Small intestine (tissue), 7 donors: ENCODE results near the gene CIBAR2. TPM values are rescaled to one million over a fixed set of nuclear protein-coding genes. Genes with fewer than 3 reads are reported as not detected.

ENCODE experiments used
- DNase-seq, 2 donors: peaks; one replicate each; pipeline versions ENCODE4 v3.0.0 to v3.0.0-alpha.2; 2013
- FAIRE-seq: peaks from 2 replicates; lab custom pipeline; 2012; peaks lifted over from hg19 to GRCh38; lab: Jason Lieb, UNC
- H3K27ac ChIP-seq, 3 donors: one replicate each; pipeline ENCODE4 v1.5.1; 2013; ENCODE audit warnings: low read length in 2 of 3, mild to moderate bottlenecking in 2 of 3, control low read depth in 1 of 3, inconsistent platforms in 1 of 3, low read depth in 1 of 3, moderate library complexity in 1 of 3
- H3K27me3 ChIP-seq, 3 donors: one replicate each; pipeline ENCODE4 v1.6.1; 2013; ENCODE audit warnings: low read length in 3 of 3, inconsistent platforms in 1 of 3; ENCODE audit not compliant: control insufficient read depth in 3 of 3, insufficient read depth in 3 of 3
- H3K36me3 ChIP-seq, 3 donors: one replicate each; pipeline ENCODE4 v1.6.1; 2013; ENCODE audit warnings: low read length in 3 of 3, inconsistent platforms in 1 of 3, low read depth in 1 of 3, mild to moderate bottlenecking in 1 of 3, moderate library complexity in 1 of 3; ENCODE audit not compliant: control insufficient read depth in 3 of 3, insufficient read depth in 2 of 3
- H3K4me1 ChIP-seq, 3 donors: one replicate each; pipeline ENCODE4 v1.6.1; 2013; ENCODE audit warnings: low read length in 2 of 3, inconsistent platforms in 1 of 3, low read depth in 1 of 3, mild to moderate bottlenecking in 1 of 3, moderate library complexity in 1 of 3; ENCODE audit not compliant: control insufficient read depth in 3 of 3, insufficient read depth in 2 of 3
- H3K4me3 ChIP-seq, 3 donors: one replicate each; pipeline ENCODE4 v1.5.1; 2013; ENCODE audit warnings: low read length in 3 of 3, control low read depth in 1 of 3, inconsistent platforms in 1 of 3, low read depth in 1 of 3, mild to moderate bottlenecking in 1 of 3, moderate library complexity in 1 of 3
- H3K9me3 ChIP-seq, 2 donors: one replicate each; pipeline ENCODE4 v1.6.1; 2013; ENCODE audit warnings: low read depth in 1 of 2, low read length in 1 of 2; ENCODE audit not compliant: control insufficient read depth in 2 of 2, insufficient read depth in 1 of 2
- WGBS, 3 donors: extraction: QIAGEN DNeasy Blood & Tissue Kit; methylation state at CpG; one replicate each; pipeline ENCODE4 v1.1.7; 2013; 5-methylcytosine and 5-hydroxymethylcytosine counted together
- polyA plus RNA-seq, 4 donors: library from polyadenylated mRNA; stranded (reverse) in 3 of 4; unstranded in 1 of 4; fragments of 200-250 nt in 3 of 4; fragments of 120-200 nt in 1 of 4; gene quantifications; one replicate each; pipeline versions ENCODE4 v1.2.1 to v1.2.3, GENCODE V29; 2013
- donor health status: healthy with polysubstance abuse.
- donor health status: control.
- donor health status: control.
- donor health status: Bipolar disorder and iron deficiency.
- donor health status: healthy.

The CIBAR2 gene
- polyA plus RNA-seq, 4 donors: 0.04 to 3.0 (median 0.19) TPM; not detected in 1

DNA sequence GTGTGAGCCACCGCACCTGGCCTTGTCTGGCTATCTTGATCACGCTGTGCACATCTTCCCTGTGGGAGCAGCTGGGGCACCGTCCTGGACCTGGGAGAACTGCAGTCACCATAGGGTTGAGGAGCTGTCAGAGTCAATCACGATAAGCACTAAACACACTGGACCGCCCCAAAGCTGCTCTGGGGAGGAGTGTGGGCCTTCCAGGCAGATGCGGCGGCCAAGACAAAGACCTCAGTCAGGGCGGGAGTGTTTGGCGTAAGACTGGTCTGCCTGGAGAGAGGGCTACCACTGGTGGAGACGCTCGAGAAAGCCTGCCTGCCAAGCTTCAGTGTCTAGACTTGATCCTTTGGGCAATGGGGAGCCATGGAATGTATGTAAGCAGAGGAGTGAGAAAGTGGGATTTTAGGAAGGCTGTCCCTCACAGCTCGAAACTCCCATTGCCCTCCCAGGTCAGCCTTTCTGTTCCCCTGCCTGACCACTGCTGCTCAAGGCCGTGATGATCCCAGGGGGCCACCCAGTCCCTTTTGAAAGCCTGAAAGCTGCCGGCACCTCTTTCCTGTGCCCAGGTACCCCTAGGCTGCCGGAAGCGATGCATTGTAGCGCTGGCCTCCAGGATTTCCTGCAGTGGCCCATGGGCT lies 29.3 kb upstream of the CIBAR2 start:
- 78 to 86% (median 84%) methylated on average over 17 of the region's 17 CpGs for WGBS, 3 donors
- Histone ChIP-seq H3K9me3 (peaks cover 0 to 7% of the 10 kb centered on the region in 2 donors), H3K4me1 (peaks cover 0 to 30% (median 0%) of the 10 kb centered on the region in 3 donors), H3K27ac (no peak overlapping the region), H3K4me3 (no peak overlapping the region), H3K36me3 (no peaks in the 10 kb centered on the region), H3K27me3 (no peaks in the 10 kb centered on the region)
- DNase-seq (no peak), FAIRE-seq (no peak)

DNA sequence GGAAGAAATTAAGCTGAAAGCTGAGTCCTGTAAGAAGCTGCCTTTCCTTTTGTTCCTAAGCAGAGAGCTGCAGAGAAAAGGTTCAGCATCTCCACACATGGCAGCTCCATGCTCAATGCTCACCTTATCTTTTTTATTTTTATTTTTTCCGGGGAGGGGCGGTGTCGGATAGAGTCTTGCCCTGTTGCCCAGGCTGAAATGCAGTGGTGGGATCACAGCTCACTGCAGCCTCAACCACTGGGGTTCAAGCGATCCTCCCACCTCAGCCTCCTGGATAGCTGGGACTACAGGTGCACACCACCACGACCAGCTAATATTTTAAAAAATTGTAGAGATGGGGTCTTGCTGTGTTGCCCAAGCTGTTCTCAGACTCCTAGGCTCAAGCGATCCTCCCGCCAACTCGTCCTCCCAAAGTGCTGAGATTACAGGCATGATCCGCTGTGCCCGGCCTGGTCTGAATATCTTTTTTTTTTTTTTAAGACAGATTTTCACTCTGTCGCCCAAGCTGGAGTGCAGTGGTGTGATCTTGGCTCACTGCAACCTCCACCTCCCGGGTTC lies 28.3 kb upstream of the CIBAR2 start:
- WGBS, 3 donors: 81 to 89% (median 84%) methylated on average over 12 of the region's 12 CpGs
- DNase-seq: no peak

DNA sequence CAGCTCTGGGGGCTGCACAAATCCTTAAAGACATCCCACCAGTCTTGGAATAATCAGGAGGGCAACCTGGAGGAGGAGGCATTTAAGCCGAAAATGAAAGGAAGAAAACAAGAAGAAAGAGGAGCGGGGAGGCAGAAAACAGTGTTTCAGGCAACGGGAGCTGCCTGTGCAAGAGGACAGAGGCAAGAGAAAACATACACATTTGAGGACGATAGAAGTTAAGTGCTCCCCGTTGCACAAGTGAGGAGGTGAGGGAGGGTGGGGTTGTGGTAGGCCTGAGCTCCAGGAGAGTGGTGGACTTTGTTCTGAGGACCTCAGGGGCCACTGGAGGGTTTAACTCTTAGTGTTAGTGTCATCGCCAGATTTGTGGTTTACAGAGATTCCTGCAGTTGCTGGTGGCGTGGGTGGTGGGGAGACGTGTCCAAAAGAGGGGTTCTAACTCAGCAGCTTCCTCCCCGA lies 27.6 kb upstream of the CIBAR2 start:
- Histone ChIP-seq H3K27me3 (no peaks in the 10 kb centered on the region), H3K9me3 (peaks cover 0 to 7% of the 10 kb centered on the region in 2 donors), H3K27ac (no peak overlapping the region), H3K4me1 (peaks cover 0 to 35% (median 0%) of the 10 kb centered on the region in 3 donors), H3K4me3 (no peak overlapping the region), H3K36me3 (no peaks in the 10 kb centered on the region)
- peak in 1 of 2 donors; percentile 73 for DNase-seq
- FAIRE-seq: no peak
- WGBS, 3 donors: 52 to 67% (median 58%) methylated on average over 9 of the region's 9 CpGs

More for the DNA sequence above, 28.3 kb upstream of the CIBAR2 start:
- H3K27ac ChIP-seq: no peak overlapping the region
- no peaks in the 10 kb centered on the region for H3K36me3 ChIP-seq
- H3K4me3 ChIP-seq: no peak overlapping the region
- FAIRE-seq: no peak
- H3K27me3 ChIP-seq: no peaks in the 10 kb centered on the region
- peaks cover 0 to 35% (median 0%) of the 10 kb centered on the region in 3 donors for H3K4me1 ChIP-seq
- peaks cover 0 to 7% of the 10 kb centered on the region in 2 donors for H3K9me3 ChIP-seq

DNA sequence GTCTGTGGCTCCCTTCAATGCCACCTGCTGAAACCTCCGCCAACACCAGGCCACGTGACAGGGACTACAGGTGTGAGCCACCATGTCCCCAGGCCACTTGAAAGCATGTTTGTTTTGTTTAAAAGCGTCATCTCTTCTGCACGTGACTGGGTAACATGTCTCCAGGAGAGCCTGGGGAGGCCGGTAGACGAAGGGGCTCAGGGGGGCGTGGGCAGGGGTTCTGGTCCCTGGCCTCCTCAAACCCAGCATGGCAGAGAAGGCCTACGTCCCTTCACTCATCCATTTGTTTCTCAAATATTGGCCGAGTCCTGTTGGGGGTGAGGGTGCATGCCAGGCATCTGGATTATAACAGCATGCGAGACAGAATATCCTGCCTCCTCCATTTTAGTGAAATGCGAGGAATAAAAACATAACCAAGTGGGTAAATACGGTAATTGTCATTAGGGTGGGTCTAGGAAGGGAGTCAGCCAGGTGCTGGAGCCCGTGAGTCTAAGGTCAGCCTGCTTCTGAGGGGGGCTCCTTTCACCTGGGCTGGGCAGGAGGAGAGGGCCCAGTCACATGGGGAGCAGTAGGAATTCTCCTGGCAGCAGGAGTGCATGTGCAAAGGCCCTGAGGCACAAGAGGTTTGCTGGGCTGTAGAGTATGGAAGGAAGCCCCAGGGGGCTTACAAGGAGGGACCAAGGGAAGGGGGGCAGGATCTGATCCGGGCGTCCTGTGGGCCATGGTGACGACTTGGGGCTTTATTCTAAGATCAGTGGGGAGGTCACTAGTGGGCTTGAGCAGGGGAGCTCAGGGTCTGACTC lies 26.8 kb upstream of the CIBAR2 start:
- DNase-seq: no peak
- H3K4me1 ChIP-seq: peaks cover 0 to 35% (median 0%) of the 10 kb centered on the region in 3 donors
- no peak for FAIRE-seq
- no peaks in the 10 kb centered on the region for H3K9me3 ChIP-seq
- WGBS, 3 donors: 75 to 81% (median 79%) methylated on average over 16 of the region's 16 CpGs
- no peaks in the 10 kb centered on the region for H3K36me3 ChIP-seq
- no peak overlapping the region for H3K27ac ChIP-seq
- no peaks in the 10 kb centered on the region for H3K27me3 ChIP-seq
- H3K4me3 ChIP-seq: no peak overlapping the region

DNA sequence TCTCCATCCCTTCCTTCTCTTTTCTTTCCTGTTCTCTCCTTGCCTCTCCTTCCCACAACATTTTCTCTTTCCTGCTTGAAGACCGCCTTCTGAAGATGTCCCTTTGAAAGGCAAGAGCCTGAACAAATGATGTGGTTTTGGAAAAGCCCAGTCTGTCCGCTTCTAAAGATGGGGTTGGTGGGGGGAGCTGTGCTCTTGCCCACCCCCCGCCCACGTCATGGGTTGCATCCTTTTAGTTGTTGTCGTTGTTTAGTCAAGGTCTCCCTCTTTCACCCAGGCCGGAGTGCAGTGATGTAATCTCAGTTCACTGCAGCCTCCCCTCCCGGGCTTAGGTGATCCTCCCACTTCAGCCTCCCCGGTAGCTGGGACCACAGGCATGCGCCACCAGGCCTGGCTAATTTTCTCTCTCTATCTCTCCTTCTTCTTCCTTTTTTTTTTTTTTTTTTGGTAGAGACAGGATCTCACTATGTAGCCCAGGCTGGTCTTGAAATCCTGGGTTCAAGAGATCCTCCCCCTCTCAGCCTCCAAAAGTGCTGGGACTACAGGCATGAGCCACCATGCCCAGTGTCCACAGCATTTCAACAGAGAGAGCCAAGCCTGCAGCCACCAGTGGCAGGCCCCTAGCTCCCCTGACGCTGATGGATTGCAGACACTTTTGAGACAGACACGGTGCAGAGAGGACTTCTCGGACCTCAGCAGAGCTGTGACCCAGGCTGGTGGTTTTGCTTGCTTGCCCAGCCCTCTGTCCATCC lies 26.0 kb upstream of the CIBAR2 start:
- Histone ChIP-seq H3K36me3 (no peaks in the 10 kb centered on the region), H3K9me3 (no peaks in the 10 kb centered on the region), H3K4me1 (peaks cover 0 to 35% (median 0%) of the 10 kb centered on the region in 3 donors), H3K4me3 (no peak overlapping the region), H3K27me3 (no peaks in the 10 kb centered on the region), H3K27ac (peak overlapping the region in 1 of 3 donors; percentile 17)
- no peak for DNase-seq
- no peak for FAIRE-seq
- 69 to 75% (median 72%) methylated on average over 12 of the region's 12 CpGs for WGBS, 3 donors

DNA sequence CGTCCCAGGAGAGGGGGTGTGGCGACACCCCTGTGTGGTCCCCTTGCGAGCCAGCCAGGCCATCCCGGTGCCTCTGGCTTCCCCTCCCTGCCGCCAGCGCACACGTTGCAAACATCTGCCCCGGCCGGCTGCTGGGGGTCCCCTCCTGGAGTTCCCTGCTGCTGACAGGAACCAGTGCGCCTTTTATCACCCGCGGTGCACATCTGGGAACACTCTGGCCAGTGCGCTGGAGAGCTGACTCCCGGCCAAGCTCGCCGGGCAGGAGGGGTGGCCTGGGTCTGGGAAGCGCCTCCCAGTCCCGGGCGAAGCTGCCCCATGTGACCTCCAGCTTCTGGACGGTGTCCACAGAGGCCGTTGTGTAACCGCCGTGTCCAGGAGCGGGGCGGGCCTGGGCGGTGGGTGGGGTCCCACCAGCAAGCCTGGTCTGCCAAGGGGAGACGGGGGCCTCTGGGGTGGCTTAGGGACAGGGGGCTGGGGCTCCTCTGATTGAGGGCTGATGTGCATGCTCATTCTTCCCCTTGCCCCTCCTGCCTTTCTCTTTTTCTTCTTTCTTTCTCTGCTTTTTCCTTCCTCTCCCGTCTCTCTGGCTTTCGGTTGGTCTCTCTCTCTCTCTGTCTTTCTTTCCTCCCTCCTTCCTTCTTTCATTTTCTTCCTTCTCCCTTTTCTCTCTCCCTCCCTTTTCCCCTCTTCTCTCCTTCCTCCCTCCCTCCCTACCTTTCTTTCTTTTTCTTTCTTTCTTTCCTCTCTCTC lies 25.2 kb upstream of the CIBAR2 start:
- peak overlapping the region; percentile 17 to 76 (median 43) for H3K27ac ChIP-seq
- FAIRE-seq: no peak

DNA sequence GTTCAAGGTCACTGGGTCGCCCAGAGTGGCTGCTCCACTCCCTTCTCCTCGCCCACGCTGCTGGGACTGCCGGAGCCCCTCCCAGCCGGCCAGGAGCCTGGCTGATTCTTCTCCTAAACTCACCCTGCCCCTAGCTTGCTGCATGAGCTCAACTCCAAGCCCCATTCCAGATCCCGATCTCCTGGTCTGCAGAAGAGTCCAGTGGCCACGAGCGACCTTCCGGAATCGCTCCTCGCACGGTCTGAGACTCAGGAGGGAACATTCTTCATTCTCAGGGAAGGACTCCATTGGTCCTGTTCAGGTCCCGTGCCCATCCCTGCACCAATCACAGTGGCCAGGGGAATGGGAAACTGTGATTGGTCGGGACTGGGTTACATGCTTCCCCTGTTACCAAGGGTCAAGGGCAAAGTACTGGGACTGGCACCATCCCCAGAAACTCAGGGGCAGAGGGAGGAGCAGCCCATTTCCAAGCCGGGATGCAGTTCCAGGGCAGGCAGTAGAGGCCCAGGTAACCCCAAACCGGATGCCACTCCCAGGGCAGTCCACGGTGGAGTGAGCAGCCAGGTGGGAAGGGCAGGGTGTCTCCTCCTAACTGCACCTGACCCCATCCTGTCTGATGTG lies 24.5 kb upstream of the CIBAR2 start:
- 47 to 60% (median 50%) methylated on average over 17 of the region's 17 CpGs for WGBS, 3 donors
- no peaks in the 10 kb centered on the region for H3K9me3 ChIP-seq
- H3K36me3 ChIP-seq: no peaks in the 10 kb centered on the region
- peak overlapping the region; percentile 39 to 76 (median 43) for H3K27ac ChIP-seq
- no peaks in the 10 kb centered on the region for H3K27me3 ChIP-seq
- H3K4me1 ChIP-seq: peaks cover 0 to 35% (median 0%) of the 10 kb centered on the region in 3 donors
- no peak for FAIRE-seq
- peak overlapping the region in 1 of 3 donors; percentile 8 for H3K4me3 ChIP-seq
- DNase-seq: peak in 1 of 2 donors; percentile 41

More for the DNA sequence above, 25.2 kb upstream of the CIBAR2 start:
- Histone ChIP-seq H3K36me3 (no peaks in the 10 kb centered on the region), H3K4me1 (peaks cover 0 to 35% (median 0%) of the 10 kb centered on the region in 3 donors), H3K27me3 (no peaks in the 10 kb centered on the region), H3K9me3 (no peaks in the 10 kb centered on the region), H3K4me3 (peak overlapping the region in 1 of 3 donors; percentile 8)
- 4 to 7% (median 6%) methylated on average over 24 to 29 of the region's 29 CpGs for WGBS, 3 donors
- DNase-seq: peak; percentile 45 to 77
